Fibroblast of lung (primary cell): ENCODE data around the gene MCF2L. TPM values are rescaled to one million over a fixed set of nuclear protein-coding genes. Genes with fewer than 3 reads are reported as not detected.
"Not testable (repeated sequence)": the region's sequence is repeated elsewhere in the genome, so short reads cannot be mapped to it uniquely, and the experiment has no call there.

Experiments used
- DNase-seq, 2 donors: peaks; one replicate each; pipeline versions ENCODE4 v3.0.0 to v3.0.0-alpha.2; 2010; ENCODE audit warnings: low read depth in 2 of 2
- H2AFZ ChIP-seq: 2 replicates; pipeline ENCODE4 v1.5.1; 2012; ENCODE audit warnings: low read length, control low read depth, inconsistent platforms
- H3K27ac ChIP-seq: 2 replicates; pipeline ENCODE4 v1.5.1; 2011; ENCODE audit warnings: low read length, control low read depth; ENCODE audit not compliant: insufficient read depth
- H3K27me3 ChIP-seq: 2 replicates; pipeline ENCODE4 v1.5.1; 2011; ENCODE audit warnings: mild to moderate bottlenecking, low read length; ENCODE audit not compliant: control insufficient read depth, insufficient read depth
- H3K36me3 ChIP-seq: 2 replicates; pipeline ENCODE4 v1.5.1; 2011; ENCODE audit warnings: low read length; ENCODE audit not compliant: control insufficient read depth, insufficient read depth
- H3K4me1 ChIP-seq: 2 replicates; pipeline ENCODE4 v1.5.1; 2011; ENCODE audit warnings: low read length; ENCODE audit not compliant: control insufficient read depth, insufficient read depth; ENCODE audit errors: extremely low read depth
- H3K4me2 ChIP-seq: 2 replicates; pipeline ENCODE4 v1.5.1; 2011; ENCODE audit warnings: low read length, control low read depth; ENCODE audit not compliant: insufficient read depth; ENCODE audit errors: extremely low read depth
- H3K4me3 ChIP-seq, 4 experiments: fragments of 200-600 bp in 1 of 4; sonication (generic) in 1 of 4; replicated peaks in 1 of 4; 2 replicates each; pipeline ENCODE4 v1.5.1; 2011 to 2016; ENCODE audit warnings: low read length in 4 of 4, low read depth in 3 of 4, mild to moderate bottlenecking in 3 of 4, control low read depth in 2 of 4, inconsistent platforms in 1 of 4, mixed read lengths in 1 of 4; ENCODE audit not compliant: insufficient read depth in 1 of 4; ENCODE audit errors: control extremely low read depth in 1 of 4
- H3K79me2 ChIP-seq: 2 replicates; pipeline ENCODE4 v1.5.1; 2012; ENCODE audit warnings: mild to moderate bottlenecking, low read length, inconsistent platforms; ENCODE audit not compliant: control insufficient read depth, insufficient read depth
- H3K9ac ChIP-seq: 2 replicates; pipeline ENCODE4 v1.5.1; 2011; ENCODE audit warnings: mild to moderate bottlenecking, low read length, control low read depth; ENCODE audit not compliant: insufficient read depth
- H3K9me3 ChIP-seq: 2 replicates; pipeline ENCODE4 v1.5.1; 2012; ENCODE audit warnings: low read depth, low read length; ENCODE audit not compliant: control insufficient read depth, insufficient read depth
- H4K20me1 ChIP-seq: 2 replicates; pipeline ENCODE4 v1.5.1; 2011; ENCODE audit warnings: low read length; ENCODE audit not compliant: control insufficient read depth, insufficient read depth; ENCODE audit errors: extremely low read depth
- EZH2 ChIP-seq: IDR thresholded peaks from 2 replicates; pipeline ENCODE4 v1.5.1; 2012; ENCODE audit warnings: low read length, control low read depth, mild to moderate bottlenecking; ENCODE audit errors: missing control alignments
- polyA plus RNA-seq, 2 donors: library from polyadenylated mRNA; depleted of rRNA in 1 of 2; stranded (reverse) in 1 of 2; unstranded in 1 of 2; fragments of >200 nt; gene quantifications; 2 replicates each; pipeline ENCODE4 v1.2.1, GENCODE V29; 2011 to 2012; ENCODE audit warnings: missing spikeins in 1 of 2
- total RNA-seq: library from RNA; depleted of rRNA; stranded (reverse); fragments of >200 nt; gene quantifications from 2 replicates; pipeline ENCODE4 v1.2.1, GENCODE V29; 2014
- TF ChIP-seq, protein P1 (sequence below), 2 donors: IDR thresholded peaks in 1 of 2; conservative IDR thresholded peaks in 1 of 2; 1 replicate in 1 of 2; 2 replicates in 1 of 2; pipeline ENCODE4 v1.5.1; 2011 to 2012; ENCODE audit warnings: low read length in 2 of 2, control low read depth in 1 of 2, inconsistent platforms in 1 of 2, low read depth in 1 of 2, mild to moderate bottlenecking in 1 of 2

The MCF2L gene
- total and polyA plus RNA-seq, 2 donors (not counting 1 experiment from before 2014, with no cell fraction given): 0.18 to 3.3 TPM

DNA sequence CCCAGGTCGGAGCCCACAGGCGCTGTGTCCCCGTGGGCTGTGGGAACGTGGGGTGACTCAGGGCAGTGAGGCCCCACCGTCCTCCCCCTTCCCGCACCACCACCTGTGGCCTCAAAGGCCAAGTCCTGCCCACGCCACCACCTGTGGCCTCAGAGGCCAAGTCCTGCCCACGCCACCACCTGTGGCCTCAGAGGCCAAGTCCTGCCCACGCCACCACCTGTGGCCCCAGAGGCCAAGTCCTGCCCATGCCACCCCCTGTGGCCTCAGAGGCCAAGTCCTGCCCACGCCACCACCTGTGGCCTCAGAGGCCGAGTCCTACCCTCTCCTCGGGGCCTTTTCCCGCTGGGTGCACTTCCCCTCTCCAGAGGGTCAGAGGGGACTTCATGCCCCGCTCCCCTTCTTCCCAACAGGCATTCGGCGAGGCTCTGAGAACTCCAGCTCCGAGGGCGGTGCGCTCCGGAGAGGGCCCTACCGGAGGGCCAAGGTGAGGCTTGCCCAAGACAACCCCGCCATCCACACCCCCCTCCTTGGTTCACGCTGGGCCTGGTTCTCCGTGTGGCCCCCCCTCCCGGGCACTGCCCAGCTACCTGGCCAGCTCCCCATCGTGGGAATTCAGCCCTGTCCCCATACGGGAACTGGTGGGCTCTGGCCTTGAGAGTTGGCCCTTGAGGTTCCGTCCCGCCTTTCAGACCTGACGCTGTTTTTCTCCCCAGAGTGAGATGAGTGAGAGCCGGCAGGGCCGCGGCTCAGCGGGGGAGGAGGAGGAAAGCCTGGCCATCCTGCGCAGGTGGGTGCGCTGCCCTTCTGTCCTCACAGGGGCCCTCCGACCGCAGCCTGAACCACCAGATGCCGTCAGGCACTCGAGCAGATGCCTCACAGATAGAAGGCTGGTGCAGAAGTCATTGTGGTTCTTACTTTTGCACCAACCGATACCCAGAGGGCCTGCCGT, 109.2 kb downstream of the MCF2L start:
- Histone ChIP-seq H3K79me2 (no peaks in the 10 kb centered on the region), H3K36me3 (no peaks in the 10 kb centered on the region), H3K4me3 (no peak overlapping the region), H3K9ac (no peak overlapping the region), H4K20me1 (no peaks in the 10 kb centered on the region), H3K9me3 (no peaks in the 10 kb centered on the region), H3K4me1 (no peaks in the 10 kb centered on the region), H2AFZ (no peak overlapping the region), H3K27me3 (no peaks in the 10 kb centered on the region), H3K4me2 (no peak overlapping the region), H3K27ac (no peak overlapping the region)
- DNase-seq: no peak
- TF ChIP-seq, protein P1, sequence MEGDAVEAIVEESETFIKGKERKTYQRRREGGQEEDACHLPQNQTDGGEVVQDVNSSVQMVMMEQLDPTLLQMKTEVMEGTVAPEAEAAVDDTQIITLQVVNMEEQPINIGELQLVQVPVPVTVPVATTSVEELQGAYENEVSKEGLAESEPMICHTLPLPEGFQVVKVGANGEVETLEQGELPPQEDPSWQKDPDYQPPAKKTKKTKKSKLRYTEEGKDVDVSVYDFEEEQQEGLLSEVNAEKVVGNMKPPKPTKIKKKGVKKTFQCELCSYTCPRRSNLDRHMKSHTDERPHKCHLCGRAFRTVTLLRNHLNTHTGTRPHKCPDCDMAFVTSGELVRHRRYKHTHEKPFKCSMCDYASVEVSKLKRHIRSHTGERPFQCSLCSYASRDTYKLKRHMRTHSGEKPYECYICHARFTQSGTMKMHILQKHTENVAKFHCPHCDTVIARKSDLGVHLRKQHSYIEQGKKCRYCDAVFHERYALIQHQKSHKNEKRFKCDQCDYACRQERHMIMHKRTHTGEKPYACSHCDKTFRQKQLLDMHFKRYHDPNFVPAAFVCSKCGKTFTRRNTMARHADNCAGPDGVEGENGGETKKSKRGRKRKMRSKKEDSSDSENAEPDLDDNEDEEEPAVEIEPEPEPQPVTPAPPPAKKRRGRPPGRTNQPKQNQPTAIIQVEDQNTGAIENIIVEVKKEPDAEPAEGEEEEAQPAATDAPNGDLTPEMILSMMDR (conservative IDR thresholded peaks at IDR 0.05 in 1 of 2, IDR thresholded peaks at IDR 0.05 in 1 of 2; ENCODE audit: low read depth in 1 of 2, low read length in 2 of 2): no peak
- no peak for TF ChIP-seq EZH2

DNA sequence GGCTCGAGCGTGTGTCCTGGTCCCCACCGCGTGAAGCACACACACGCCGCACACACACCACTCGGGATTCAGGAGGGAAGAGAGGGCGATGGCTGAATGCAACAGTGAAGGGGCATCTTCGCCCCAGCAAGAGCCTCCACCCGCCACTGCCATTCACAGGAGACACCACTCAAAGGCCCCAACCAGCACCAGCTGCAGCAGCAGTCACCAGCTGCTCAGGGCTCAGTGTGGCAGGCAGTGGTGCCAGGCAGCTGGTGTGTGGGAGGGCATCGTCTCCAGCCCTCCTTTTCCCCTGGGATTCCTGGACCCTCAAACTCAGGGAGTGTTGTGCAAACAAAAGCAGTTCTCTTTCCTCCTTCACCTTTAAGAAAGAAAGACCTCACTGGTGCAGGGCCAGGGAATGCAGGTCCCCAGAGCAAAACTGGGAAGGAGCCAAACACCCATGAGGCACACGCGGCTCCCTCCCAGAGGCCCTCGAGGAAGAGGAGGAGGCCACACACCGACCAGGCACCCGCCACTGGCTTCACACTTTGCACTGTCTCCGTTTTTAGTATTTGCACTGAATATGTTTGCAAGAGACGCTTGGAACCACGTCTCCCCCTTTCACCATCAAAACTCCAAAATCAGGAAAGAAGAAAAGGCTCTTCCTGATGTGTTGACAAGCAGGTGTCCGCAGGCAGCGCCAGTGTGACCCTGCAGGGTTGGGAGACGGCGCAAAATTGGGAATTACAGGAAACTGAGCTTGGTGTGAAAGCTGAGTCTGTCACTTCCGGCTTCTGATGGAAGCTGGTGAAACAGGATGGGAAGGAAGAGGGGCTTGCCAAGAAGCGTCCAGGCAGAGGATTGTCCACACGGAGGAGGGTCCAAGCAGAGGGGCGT, 110.1 kb downstream of the MCF2L start:
- no peaks in the 10 kb centered on the region for H3K36me3 ChIP-seq
- H3K4me2 ChIP-seq: no peak overlapping the region
- H2AFZ ChIP-seq: no peak overlapping the region
- no peaks in the 10 kb centered on the region for H3K79me2 ChIP-seq
- TF ChIP-seq, protein P1 (conservative IDR thresholded peaks at IDR 0.05 in 1 of 2, IDR thresholded peaks at IDR 0.05 in 1 of 2; ENCODE audit: low read depth in 1 of 2, low read length in 2 of 2): no peak
- no peak for TF ChIP-seq EZH2
- H3K9me3 ChIP-seq: no peaks in the 10 kb centered on the region
- H3K4me3 ChIP-seq: no peak overlapping the region
- H3K27me3 ChIP-seq: no peaks in the 10 kb centered on the region
- H3K27ac ChIP-seq: no peak overlapping the region
- no peak overlapping the region for H3K9ac ChIP-seq
- peak in 1 of 2 donors; percentile 19 for DNase-seq
- H3K4me1 ChIP-seq: no peaks in the 10 kb centered on the region
- no peaks in the 10 kb centered on the region for H4K20me1 ChIP-seq

DNA sequence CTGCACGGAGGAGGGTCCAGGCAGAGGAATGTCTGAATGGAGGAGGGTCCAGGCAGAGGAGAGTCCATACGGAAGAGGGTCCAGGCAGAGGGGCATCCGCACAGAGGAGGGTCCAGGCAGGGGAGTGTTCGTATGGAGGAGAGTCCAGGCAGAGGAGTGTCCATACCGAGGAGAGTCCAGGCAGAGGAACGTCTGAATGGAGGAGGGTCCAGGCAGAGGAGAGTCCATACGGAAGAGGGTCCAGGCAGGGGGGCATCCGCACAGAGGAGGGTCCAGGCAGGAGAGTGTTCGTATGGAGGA, 110.7 kb downstream of the MCF2L start:
- H3K4me3 ChIP-seq, H3K27me3 ChIP-seq, H3K9ac ChIP-seq, H3K27ac ChIP-seq, H3K9me3 ChIP-seq, H2AFZ ChIP-seq, H3K79me2 ChIP-seq, DNase-seq, H3K4me1 ChIP-seq, H3K4me2 ChIP-seq, H4K20me1 ChIP-seq, H3K36me3 ChIP-seq: not testable (repeated sequence)
